Measurements from ENCODE around the gene VAV1.

GRCh38 chr19:6848986-6849385 lies 76.5 kb downstream of the VAV1 start:
- TF ChIP-seq EZH2 (conservative IDR thresholded peaks at IDR 0.05; ENCODE audit: low read depth, low read length) (no peak), ZNF629 (CRISPR knock-in tag; conservative IDR thresholded peaks at IDR 0.05) (no peak), HMG20B (CRISPR knock-in tag; conservative IDR thresholded peaks at IDR 0.05) (no peak), ZNF317 (CRISPR knock-in tag; IDR thresholded peaks at IDR 0.05) (no peak), ZNF749 (CRISPR knock-in tag; IDR thresholded peaks at IDR 0.05; ENCODE audit: borderline replicate concordance) (no peak)
